Measurements from ENCODE around the gene BHMT.

Gene BHMT

DNA sequence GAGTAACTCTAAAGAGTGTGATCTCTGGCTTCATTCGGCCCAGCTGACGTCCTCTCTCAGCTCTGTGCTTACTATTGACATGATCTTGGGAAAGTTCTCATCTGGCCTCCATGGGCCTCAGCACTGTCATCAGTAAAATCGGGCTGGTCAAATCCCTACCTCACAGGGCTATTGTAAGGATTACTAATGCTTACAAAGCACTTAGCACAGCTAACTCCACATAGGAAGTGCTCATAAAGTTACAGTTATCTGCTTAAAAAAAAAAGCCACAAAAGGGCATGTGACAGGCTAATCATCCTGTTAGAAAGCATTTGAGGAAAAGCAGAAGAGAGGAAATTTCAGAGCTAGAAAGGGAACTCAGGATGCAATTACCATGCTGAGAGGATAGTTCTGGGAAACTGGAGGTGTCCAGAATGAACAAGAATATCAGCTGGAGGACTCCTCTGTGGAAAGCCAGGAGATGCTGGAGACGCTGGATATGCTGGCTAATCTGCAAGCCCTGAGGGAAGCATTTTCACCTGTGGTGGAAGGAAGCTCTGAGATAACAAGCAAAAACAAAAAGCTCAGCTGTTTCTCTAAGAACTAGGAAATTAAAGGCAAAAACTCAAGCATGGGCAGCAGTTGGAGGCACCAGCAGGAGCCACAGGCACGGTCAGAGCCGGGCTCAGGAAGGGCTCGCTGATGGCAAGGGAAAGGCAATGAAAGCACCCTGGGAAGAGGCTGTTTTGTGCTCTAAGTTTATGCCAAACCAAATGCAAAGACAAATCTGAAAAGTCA is 4.4 kb upstream of the BHMT start:
- H4K20me1 ChIP-seq (ENCODE audit: control insufficient read depth, insufficient read depth, low read depth, low read length) = no peaks in the 10 kb centered on the region
- no peaks in the 10 kb centered on the region for H3K4me1 ChIP-seq (ENCODE audit: control insufficient read depth, low read length)
- no peaks in the 10 kb centered on the region for H3K9me3 ChIP-seq (ENCODE audit: control insufficient read depth, insufficient read depth, low read length)
- no peak overlapping the region for H3K4me2 ChIP-seq (ENCODE audit: low read length)
- H3K9me2 ChIP-seq (replicated peaks; ENCODE audit: control insufficient read depth, low read length) = no peaks in the 10 kb centered on the region
- H3K79me2 ChIP-seq (ENCODE audit: control insufficient read depth, low read length) = no peaks in the 10 kb centered on the region
- peaks cover 17% of the 10 kb centered on the region for H3K27me3 ChIP-seq (ENCODE audit: control insufficient read depth, low read length)
- H3F3A ChIP-seq (ENCODE audit: control insufficient read depth, insufficient read depth) = no peaks in the 10 kb centered on the region
- no peak for TF ChIP-seq EZH2phosphoT487 (IDR thresholded peaks at IDR 0.05; ENCODE audit: borderline replicate concordance, low read length)
- TF ChIP-seq, protein P1, sequence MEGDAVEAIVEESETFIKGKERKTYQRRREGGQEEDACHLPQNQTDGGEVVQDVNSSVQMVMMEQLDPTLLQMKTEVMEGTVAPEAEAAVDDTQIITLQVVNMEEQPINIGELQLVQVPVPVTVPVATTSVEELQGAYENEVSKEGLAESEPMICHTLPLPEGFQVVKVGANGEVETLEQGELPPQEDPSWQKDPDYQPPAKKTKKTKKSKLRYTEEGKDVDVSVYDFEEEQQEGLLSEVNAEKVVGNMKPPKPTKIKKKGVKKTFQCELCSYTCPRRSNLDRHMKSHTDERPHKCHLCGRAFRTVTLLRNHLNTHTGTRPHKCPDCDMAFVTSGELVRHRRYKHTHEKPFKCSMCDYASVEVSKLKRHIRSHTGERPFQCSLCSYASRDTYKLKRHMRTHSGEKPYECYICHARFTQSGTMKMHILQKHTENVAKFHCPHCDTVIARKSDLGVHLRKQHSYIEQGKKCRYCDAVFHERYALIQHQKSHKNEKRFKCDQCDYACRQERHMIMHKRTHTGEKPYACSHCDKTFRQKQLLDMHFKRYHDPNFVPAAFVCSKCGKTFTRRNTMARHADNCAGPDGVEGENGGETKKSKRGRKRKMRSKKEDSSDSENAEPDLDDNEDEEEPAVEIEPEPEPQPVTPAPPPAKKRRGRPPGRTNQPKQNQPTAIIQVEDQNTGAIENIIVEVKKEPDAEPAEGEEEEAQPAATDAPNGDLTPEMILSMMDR (IDR thresholded peaks at IDR 0.05; ENCODE audit: low read depth, low read length, poor library complexity, severe bottlenecking) = no peak
- H3K4me3 ChIP-seq (ENCODE audit: low read length) = no peak overlapping the region
- no peak overlapping the region for H3K27ac ChIP-seq (ENCODE audit: low read depth, low read length)
- no peaks in the 10 kb centered on the region for H3K36me3 ChIP-seq (ENCODE audit: control insufficient read depth, low read length)

DNA sequence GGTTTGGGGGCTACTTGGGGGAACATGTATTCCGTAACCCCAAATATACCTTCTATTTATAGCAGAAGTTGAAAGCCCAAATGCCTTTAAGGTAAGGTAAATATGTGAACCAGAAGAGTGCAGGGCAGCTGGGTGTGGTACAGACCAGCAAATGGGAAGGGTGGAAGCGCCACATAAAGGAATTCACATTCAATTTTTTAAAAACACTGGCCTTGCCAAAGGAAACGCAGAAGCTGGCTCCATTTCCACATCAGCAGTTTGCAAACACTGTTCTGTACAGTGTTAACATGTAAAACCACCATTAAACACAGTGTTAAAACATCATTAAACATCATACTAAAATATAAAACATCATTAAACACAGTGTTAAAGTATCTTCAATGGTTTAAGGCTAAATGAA is 3.5 kb upstream of the BHMT start:
- Histone ChIP-seq H3K9me2 (replicated peaks; ENCODE audit: control insufficient read depth, low read length) (no peaks in the 10 kb centered on the region), H3K4me1 (ENCODE audit: control insufficient read depth, low read length) (no peaks in the 10 kb centered on the region), H3K9me3 (ENCODE audit: control insufficient read depth, insufficient read depth, low read length) (no peaks in the 10 kb centered on the region), H3K36me3 (ENCODE audit: control insufficient read depth, low read length) (no peaks in the 10 kb centered on the region), H3F3A (ENCODE audit: control insufficient read depth, insufficient read depth) (no peaks in the 10 kb centered on the region), H3K4me3 (ENCODE audit: low read length) (no peak overlapping the region), H3K79me2 (ENCODE audit: control insufficient read depth, low read length) (no peaks in the 10 kb centered on the region), H3K27ac (ENCODE audit: low read depth, low read length) (no peak overlapping the region), H4K20me1 (ENCODE audit: control insufficient read depth, insufficient read depth, low read depth, low read length) (no peaks in the 10 kb centered on the region), H3K4me2 (ENCODE audit: low read length) (no peak overlapping the region), H3K27me3 (ENCODE audit: control insufficient read depth, low read length) (peaks cover 21% of the 10 kb centered on the region)
- TF ChIP-seq, protein P1 (IDR thresholded peaks at IDR 0.05; ENCODE audit: low read depth, low read length, poor library complexity, severe bottlenecking) = no peak
- no peak for TF ChIP-seq EZH2phosphoT487 (IDR thresholded peaks at IDR 0.05; ENCODE audit: borderline replicate concordance, low read length)

DNA sequence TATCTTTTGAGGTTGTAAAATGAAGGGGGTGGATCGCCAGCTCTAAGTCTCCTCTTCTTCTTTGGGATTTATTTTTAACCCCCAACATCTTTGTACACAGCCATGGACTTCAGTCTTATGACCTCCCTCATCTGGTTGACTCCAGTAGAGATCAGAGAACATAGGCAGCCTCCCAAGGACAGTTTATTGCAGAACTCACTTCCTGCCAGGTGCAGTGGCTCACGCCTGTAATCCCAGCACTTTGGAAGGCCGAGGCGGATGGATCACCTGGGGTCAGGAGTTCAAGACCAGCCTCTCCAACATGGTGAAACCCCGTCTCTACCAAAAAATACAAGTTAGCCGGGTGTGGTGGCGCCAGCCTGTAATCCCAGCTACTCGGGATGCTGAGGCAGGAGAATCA is 2.8 kb upstream of the BHMT start:
- no peak overlapping the region for H3K4me2 ChIP-seq (ENCODE audit: low read length)
- H3F3A ChIP-seq (ENCODE audit: control insufficient read depth, insufficient read depth) = no peaks in the 10 kb centered on the region
- TF ChIP-seq, protein P1 (IDR thresholded peaks at IDR 0.05; ENCODE audit: low read depth, low read length, poor library complexity, severe bottlenecking) = no peak
- TF ChIP-seq EZH2phosphoT487 (IDR thresholded peaks at IDR 0.05; ENCODE audit: borderline replicate concordance, low read length) = no peak
- H3K36me3 ChIP-seq (ENCODE audit: control insufficient read depth, low read length) = no peaks in the 10 kb centered on the region
- H3K27me3 ChIP-seq (ENCODE audit: control insufficient read depth, low read length) = peaks cover 21% of the 10 kb centered on the region
- H3K4me3 ChIP-seq (ENCODE audit: low read length) = no peak overlapping the region
- no peak overlapping the region for H3K27ac ChIP-seq (ENCODE audit: low read depth, low read length)
- H3K9me3 ChIP-seq (ENCODE audit: control insufficient read depth, insufficient read depth, low read length) = no peaks in the 10 kb centered on the region
- H3K9me2 ChIP-seq (replicated peaks; ENCODE audit: control insufficient read depth, low read length) = no peaks in the 10 kb centered on the region
- H3K4me1 ChIP-seq (ENCODE audit: control insufficient read depth, low read length) = no peaks in the 10 kb centered on the region
- no peaks in the 10 kb centered on the region for H4K20me1 ChIP-seq (ENCODE audit: control insufficient read depth, insufficient read depth, low read depth, low read length)
- no peaks in the 10 kb centered on the region for H3K79me2 ChIP-seq (ENCODE audit: control insufficient read depth, low read length)
